ENCODE results near the gene CEACAM5.

GRCh38 chr19:41688098-41688497 lies 20.3 kb upstream of the CEACAM5 start, which contains the start of gene CEACAM7:
- TF ChIP-seq CTCF (IDR thresholded peaks at IDR 0.05) (no peak), POLR2AphosphoS5 (IDR thresholded peaks at IDR 0.05) (no peak)

Measured in esophagus muscularis mucosa (tissue), 3 donors.